K562 (cell line): Measurements from ENCODE around the gene MLXIPL. TPM values are rescaled to one million over a fixed set of nuclear protein-coding genes. Genes with fewer than 3 reads are reported as not detected.

Experiments
- ATAC-seq: fragments of 200-7000 bp; cut with Tn5 transposase; 3 replicates; pipeline ENCODE4 v1.9.1; 2020; ENCODE audit warnings: moderate library complexity
- BruUV-seq: library from RNA; stranded (reverse); fragments of 400-500 nt; replicated peaks from 2 replicates; lab custom pipeline; 2021; lab: Mats Ljungman, UMichigan
- CTCF ChIA-PET: fragments of 300-600 bp; formaldehyde crosslinking; extraction: SDS; loops from one replicate; lab custom pipeline; 2021; ENCODE audit warnings: low intra/inter-chr PET ratio; lab: Yijun Ruan, JAX
- POLR2A ChIA-PET: fragments of 300-600, 350-650 bp; sonication (Branson Sonifier 250); formaldehyde crosslinking; extraction: SDS; loops from one replicate; lab custom pipeline; 2021; ENCODE audit warnings: antibody characterized with exemption, inconsistent platforms; lab: Yijun Ruan, JAX
- DNase-seq, 4 experiments: peaks; one replicate each; pipeline versions ENCODE4 v3.0.0 to v3.0.0-alpha.2; 2011 to 2018; ENCODE audit warnings: low spot score in 3 of 4, mixed read lengths in 3 of 4; ENCODE audit errors: extremely low read depth in 1 of 4
- FAIRE-seq: peaks from 2 replicates; lab custom pipeline; 2011; peaks lifted over from hg19 to GRCh38; lab: Jason Lieb, UNC
- H2AFZ ChIP-seq: 2 replicates; pipeline ENCODE4 v1.6.0; 2011; ENCODE audit warnings: low read depth, low read length, control low read depth, inconsistent platforms
- H3K27ac ChIP-seq: fragments of 200-600 bp; 3 replicates; pipeline ENCODE4 v1.8.0; 2011; ENCODE audit warnings: low read depth, mild to moderate bottlenecking, control low read depth, inconsistent platforms, low read length, moderate library complexity, mixed read lengths; ENCODE audit errors: extremely low read depth
- H3K27me3 ChIP-seq, 2 experiments: fragments of 300-600 bp in 1 of 2; 2 replicates in 1 of 2; 3 replicates in 1 of 2; pipeline versions ENCODE4 v1.6.0 to v1.8.0; 2011; ENCODE audit warnings: inconsistent platforms in 2 of 2, low read length in 2 of 2, mild to moderate bottlenecking in 1 of 2, mixed read lengths in 1 of 2, moderate library complexity in 1 of 2; ENCODE audit not compliant: control insufficient read depth in 2 of 2, insufficient read depth in 2 of 2
- H3K36me3 ChIP-seq: fragments of 300-600 bp; 3 replicates; pipeline ENCODE4 v1.8.0; 2011; ENCODE audit warnings: mild to moderate bottlenecking, low read length, inconsistent platforms; ENCODE audit not compliant: control insufficient read depth, insufficient read depth
- H3K4me1 ChIP-seq, 2 experiments: fragments of 200-600 bp in 1 of 2; replicated peaks in 1 of 2; 2 replicates in 1 of 2; 3 replicates in 1 of 2; pipeline versions ENCODE4 v1.5.1 to v1.8.0; 2011; ENCODE audit warnings: inconsistent platforms in 2 of 2, low read length in 2 of 2, mild to moderate bottlenecking in 1 of 2, mixed read lengths in 1 of 2, moderate library complexity in 1 of 2; ENCODE audit not compliant: control insufficient read depth in 2 of 2, insufficient read depth in 2 of 2
- H3K4me2 ChIP-seq: 2 replicates; pipeline ENCODE4 v1.6.1; 2011; ENCODE audit warnings: low read length, control low read depth, inconsistent platforms, mixed read lengths; ENCODE audit not compliant: insufficient read depth
- H3K4me3 ChIP-seq: fragments of 200-600 bp; sonication (generic), shearing (Covaris generic); 2 replicates; pipeline ENCODE4 v1.5.1; 2016; ENCODE audit warnings: control low read depth, inconsistent platforms
- H3K79me2 ChIP-seq: fragments of 200-600 bp; 3 replicates; pipeline ENCODE4 v1.8.0; 2011; ENCODE audit warnings: low read length, inconsistent platforms; ENCODE audit not compliant: control insufficient read depth, insufficient read depth
- H3K9ac ChIP-seq, 2 experiments: 2 replicates each; pipeline versions ENCODE4 v1.6.0 to v1.6.1; 2011; ENCODE audit warnings: low read depth in 2 of 2, low read length in 2 of 2, control low read depth in 1 of 2, inconsistent platforms in 1 of 2, mild to moderate bottlenecking in 1 of 2, mixed read lengths in 1 of 2; ENCODE audit not compliant: insufficient read depth in 1 of 2
- H3K9me1 ChIP-seq: one replicate; pipeline ENCODE4 v1.6.0; 2011; ENCODE audit warnings: inconsistent platforms, mild to moderate bottlenecking, low read length, moderate library complexity; ENCODE audit not compliant: control insufficient read depth, insufficient read depth
- H3K9me3 ChIP-seq: replicated peaks from 2 replicates; pipeline ENCODE4 v1.5.1; 2011; ENCODE audit warnings: low read depth, low read length, inconsistent platforms; ENCODE audit not compliant: control insufficient read depth, insufficient read depth
- H4K20me1 ChIP-seq: replicated peaks from 2 replicates; pipeline ENCODE4 v1.6.1; 2011; ENCODE audit warnings: low read length, inconsistent platforms, mixed read lengths; ENCODE audit not compliant: control insufficient read depth, insufficient read depth
- ARHGAP35 ChIP-seq: fragments of 450-650 bp; IDR thresholded peaks from 2 replicates; pipeline ENCODE4 v1.6.1; 2018; ENCODE audit not compliant: partially characterized antibody
- CC2D1A ChIP-seq: fragments of 450-650 bp; IDR thresholded peaks from 2 replicates; pipeline ENCODE4 v1.6.1; 2017; ENCODE audit warnings: mild to moderate bottlenecking
- CHD2 ChIP-seq: IDR thresholded peaks from 2 replicates; pipeline ENCODE4 v1.6.1; 2011; ENCODE audit warnings: low read depth, low read length
- CREM ChIP-seq: IDR thresholded peaks from 2 replicates; pipeline ENCODE4 v1.6.1; 2014; ENCODE audit warnings: antibody characterized with exemption, low read depth
- ETV1 ChIP-seq: fragments of 450-650 bp; conservative IDR thresholded peaks from 2 replicates; pipeline ENCODE4 v1.6.1; 2016; ENCODE audit warnings: missing genetic modification characterization, control low read depth, low read depth, missing compliant biosample characterization
- L3MBTL2 ChIP-seq: fragments of 450-650 bp; IDR thresholded peaks from 2 replicates; pipeline ENCODE4 v1.6.1; 2016; ENCODE audit warnings: mild to moderate bottlenecking, moderate library complexity
- MBD2 ChIP-seq: sonication (generic); IDR thresholded peaks from 2 replicates; pipeline ENCODE4 v1.6.1; 2016; ENCODE audit warnings: low read depth, borderline replicate concordance
- MCM7 ChIP-seq, 2 experiments: fragments of 450-650 bp; IDR thresholded peaks; 2 replicates each; pipeline ENCODE4 v1.6.1; 2016 to 2018
- MIER1 ChIP-seq: fragments of 450-650 bp; IDR thresholded peaks from 2 replicates; pipeline ENCODE4 v1.6.1; 2016; ENCODE audit warnings: antibody characterized with exemption, mild to moderate bottlenecking, low read depth
- NBN ChIP-seq: fragments of 450-650 bp; IDR thresholded peaks from 2 replicates; pipeline ENCODE4 v1.6.1; 2016; ENCODE audit warnings: low read depth, mild to moderate bottlenecking
- SMARCB1 ChIP-seq: IDR thresholded peaks from 2 replicates; pipeline ENCODE4 v1.6.1; 2011; ENCODE audit warnings: improper control_type of control experiment, low read depth; ENCODE audit not compliant: insufficient read length
- SRSF1 ChIP-seq: fragments of 200-400 bp; formaldehyde crosslinking; IDR thresholded peaks from 2 replicates; pipeline ENCODE4 v1.6.1; 2017; ENCODE audit warnings: mild to moderate bottlenecking, low read depth, low read length, moderate library complexity
- TAF1 ChIP-seq: IDR thresholded peaks from 2 replicates; pipeline ENCODE4 v1.6.1; 2011; ENCODE audit warnings: mild to moderate bottlenecking, low read length, moderate library complexity; ENCODE audit not compliant: insufficient read depth, control insufficient read depth, severe bottlenecking; ENCODE audit errors: extremely low read depth
- TFAP4 ChIP-seq: sonication (generic); formaldehyde crosslinking; IDR thresholded peaks from 2 replicates; pipeline ENCODE4 v1.8.0; 2022; ENCODE audit warnings: missing genetic modification reagents, mild to moderate bottlenecking, moderate library complexity, borderline replicate concordance
- TRIM25 ChIP-seq: fragments of 450-650 bp; IDR thresholded peaks from 2 replicates; pipeline ENCODE4 v1.7.0; 2016; ENCODE audit warnings: borderline replicate concordance
- ZNF239 ChIP-seq: fragments of 250-450 bp; sonication (Bioruptor Pico); IDR thresholded peaks from 2 replicates; pipeline ENCODE4 v1.4.0; 2020; ENCODE audit warnings: mild to moderate bottlenecking
- ZNF277 ChIP-seq: fragments of 250-450 bp; sonication (Bioruptor Pico); IDR thresholded peaks from 2 replicates; pipeline ENCODE4 v1.8.0; 2022; ENCODE audit warnings: inconsistent platforms, mild to moderate bottlenecking, moderate library complexity, borderline replicate concordance
- WGBS: fragments of 100-300 bp; shearing (Covaris generic); methylation state at CpG from one replicate; pipeline ENCODE4 v1.1.6; 2016; ENCODE audit warnings: low coverage, mixed read lengths; ENCODE audit not compliant: insufficient coverage; ENCODE audit errors: missing lambda C conversion rate; 5-methylcytosine and 5-hydroxymethylcytosine counted together
- in situ Hi-C: fragments of 300-500 bp; cut with MboI; formaldehyde crosslinking; loops from 4 replicates; pipeline ENCODE4 v1.15.0; 2018; ENCODE audit warnings: inconsistent platforms, mixed read lengths
- intact Hi-C: fragments of 100-400 bp; cut with micrococcal nuclease; formaldehyde crosslinking; loops from 2 replicates; pipeline ENCODE4 v1.14.2; 2022
- polyA plus RNA-seq, 8 experiments: library from polyadenylated mRNA; depleted of rRNA in 4 of 8; stranded (reverse) in 5 of 8; unstranded in 3 of 8; fragments of >200 nt; fragmentation: Nextera tagmentation in 2 of 8; fragmentation: Illumina TruSeq in 1 of 8; extraction: Ambion mirVana in 2 of 8; extraction: Trizol in 1 of 8; gene quantifications; 2 replicates each; pipeline versions ENCODE4 v1.2.1 to v1.2.3, GENCODE V29; 2011 to 2014; ENCODE audit warnings: inconsistent platforms in 1 of 8, missing spikeins in 1 of 8
- total RNA-seq, 7 experiments: library from RNA; depleted of rRNA in 6 of 7; stranded (reverse); fragments of >200 nt in 6 of 7; fragmentation: Illumina TruSeq in 2 of 7; extraction: Trizol in 2 of 7; gene quantifications; 2 replicates each; pipeline versions ENCODE4 v1.2.1 to v1.2.3, GENCODE V29; 2011 to 2021; ENCODE audit warnings: low replicate concordance in 1 of 7

MLXIPL gene
- total and polyA plus RNA-seq, 9 of the 15 experiments (the other 6 are each of a cell fraction or from before 2014, with no cell fraction given): 0.11 to 18.4 (median 1.4) TPM

- no peak for TF ChIP-seq ARHGAP35
- no peak for TF ChIP-seq ZNF277
- TF ChIP-seq SRSF1: no peak
- 0 out of 2 replicates have a peak, but pooled peaks have one; percentile 44 for TF ChIP-seq CHD2
- no peak for TF ChIP-seq MIER1
- TF ChIP-seq MBD2: peak; percentile 34; the same call in 1 of the 2 replicates
- peak; percentile 93 for TF ChIP-seq CREM
- peak; percentile 77 for TF ChIP-seq TAF1
- TF ChIP-seq, all 486 proteins: peak for 59
Measured at GRCh38 chr7:73557108-73557396, 67.3 kb downstream of the MLXIPL start (continued).

GRCh38 chr7:73556208-73557107 is 67.9 kb downstream of the MLXIPL start:
- 2% methylated on average over 28 of the region's 28 CpGs for WGBS
- Histone ChIP-seq H3K4me3 (peak overlapping the region; percentile 95), H3K4me2 (peak overlapping the region; percentile 84), H3K27ac (peak overlapping the region; percentile 99), H3K9me1 (no peaks in the 10 kb centered on the region), H3K4me1 (peaks cover 22 to 27% of the 10 kb centered on the region in 2 experiments), H3K79me2 (peaks cover 49% of the 10 kb centered on the region), H2AFZ (peak overlapping the region; percentile 11), H3K9me3 (no peaks in the 10 kb centered on the region), H3K36me3 (peaks cover 40% of the 10 kb centered on the region), H4K20me1 (no peaks in the 10 kb centered on the region; the same call in 1 of the 2 replicates), H3K9ac (peak overlapping the region; percentile 90 to 92), H3K27me3 (no peaks in the 10 kb centered on the region)
- ATAC-seq (no peak), DNase-seq (no peak), FAIRE-seq (no peak)
- TSS peak; percentile 66 for BruUV-seq
- in situ Hi-C loops (no loop called here), intact Hi-C loops (loop anchor here (2.0 kb wide), 1 partner anchor 36 kb away; no protein-coding TSS in a partner anchor)
- ChIA-PET CTCF (interaction anchor here (0.6 kb wide), 1 partner anchor 299 kb away, joined by 3 read pairs; no protein-coding TSS in a partner anchor), POLR2A (interaction anchor here (0.6 to 1.9 kb wide), 13 partner anchors 9 to 182 kb away, joined by 3 to 11 read pairs (median 3); partner anchors contain the start of genes ABHD11, BAZ1B and TBL2)
- TF ChIP-seq ETV1 (no peak), MCM7 (IDR thresholded peaks at IDR 0.05) (no peak), TFAP4 (CRISPR knock-in tag) (peak; percentile 77), L3MBTL2 (no peak), ZNF239 (CRISPR knock-in tag) (no peak), NBN (no peak), CC2D1A (no peak), TRIM25 (0 out of 2 replicates have a peak, but pooled peaks have one; percentile 72), SMARCB1 (no peak)
